SK-N-SH treated with all-trans-retinoic acid at 6 μM for 48 hours (cell line): Measurements from ENCODE around the gene SRM.

Source experiments
- CSRNP3 ChIP-seq: fragments of 250-450 bp; sonication (Bioruptor Pico); IDR thresholded peaks from 2 replicates; pipeline ENCODE4 v1.5.1; 2021; ENCODE audit warnings: mild to moderate bottlenecking, moderate library complexity
- GLIS3 ChIP-seq: fragments of 250-450 bp; sonication (Bioruptor Pico); IDR thresholded peaks from 2 replicates; pipeline ENCODE4 v1.5.0; 2020; ENCODE audit warnings: mild to moderate bottlenecking, moderate library complexity
- ISL1 ChIP-seq: fragments of 250-450 bp; sonication (Bioruptor Pico); IDR thresholded peaks from 2 replicates; pipeline ENCODE4 v2.1.2; 2022; ENCODE audit warnings: mild to moderate bottlenecking, moderate library complexity
- OSR1 ChIP-seq: fragments of 250-450 bp; sonication (Bioruptor Pico); IDR thresholded peaks from 2 replicates; pipeline ENCODE4 v1.8.0; 2022; ENCODE audit warnings: moderate library complexity, mild to moderate bottlenecking, inconsistent platforms
- PATZ1 ChIP-seq: fragments of 250-450 bp; sonication (Bioruptor Pico); IDR thresholded peaks from 2 replicates; pipeline ENCODE4 v1.8.0; 2020; ENCODE audit warnings: mild to moderate bottlenecking, moderate library complexity, borderline replicate concordance
- POU6F1 ChIP-seq: fragments of 250-450 bp; sonication (Bioruptor Pico); IDR thresholded peaks from 2 replicates; pipeline ENCODE4 v1.8.0; 2021; ENCODE audit warnings: low read depth, mild to moderate bottlenecking, moderate library complexity, borderline replicate concordance
- SNAI2 ChIP-seq: fragments of 250-450 bp; sonication (Bioruptor Pico); IDR thresholded peaks from 2 replicates; pipeline ENCODE4 v1.5.0; 2020; ENCODE audit warnings: mild to moderate bottlenecking, moderate library complexity
- TCF4 ChIP-seq: fragments of 250-450 bp; sonication (Bioruptor Pico); IDR thresholded peaks from 2 replicates; pipeline ENCODE4 v1.8.0; 2021; ENCODE audit warnings: mild to moderate bottlenecking, moderate library complexity, borderline replicate concordance
- ZNF8 ChIP-seq: fragments of 450-650 bp; formaldehyde crosslinking; IDR thresholded peaks from 2 replicates; pipeline ENCODE4 v1.5.0; 2020; ENCODE audit warnings: mild to moderate bottlenecking, moderate library complexity

- TF ChIP-seq POU6F1, result no peak
- TF ChIP-seq ISL1 (CRISPR knock-in tag), result no peak
- no peak for TF ChIP-seq PATZ1 (CRISPR knock-in tag)
- no peak for TF ChIP-seq OSR1 (CRISPR knock-in tag)
- no peak for TF ChIP-seq ZNF8 (CRISPR knock-in tag)
- TF ChIP-seq CSRNP3 (CRISPR knock-in tag), result no peak
- TF ChIP-seq GLIS3 (CRISPR knock-in tag), result no peak
- TF ChIP-seq SNAI2, result no peak
- TF ChIP-seq TCF4 (CRISPR knock-in tag), result no peak
Measured at GRCh38 chr1:11045428-11046269, 14.2 kb downstream of the SRM start.
